Measurements from ENCODE around the gene CRLF3. TPM values are rescaled to one million over a fixed set of nuclear protein-coding genes. Genes with fewer than 3 reads are reported as not detected.
A peak's percentile ranks its signal among the peaks of the same experiment; 100 is the strongest.

The CRLF3 gene
- polyA plus RNA-seq, 3 donors: 41.0 to 92.8 (median 88.5) TPM

DNA sequence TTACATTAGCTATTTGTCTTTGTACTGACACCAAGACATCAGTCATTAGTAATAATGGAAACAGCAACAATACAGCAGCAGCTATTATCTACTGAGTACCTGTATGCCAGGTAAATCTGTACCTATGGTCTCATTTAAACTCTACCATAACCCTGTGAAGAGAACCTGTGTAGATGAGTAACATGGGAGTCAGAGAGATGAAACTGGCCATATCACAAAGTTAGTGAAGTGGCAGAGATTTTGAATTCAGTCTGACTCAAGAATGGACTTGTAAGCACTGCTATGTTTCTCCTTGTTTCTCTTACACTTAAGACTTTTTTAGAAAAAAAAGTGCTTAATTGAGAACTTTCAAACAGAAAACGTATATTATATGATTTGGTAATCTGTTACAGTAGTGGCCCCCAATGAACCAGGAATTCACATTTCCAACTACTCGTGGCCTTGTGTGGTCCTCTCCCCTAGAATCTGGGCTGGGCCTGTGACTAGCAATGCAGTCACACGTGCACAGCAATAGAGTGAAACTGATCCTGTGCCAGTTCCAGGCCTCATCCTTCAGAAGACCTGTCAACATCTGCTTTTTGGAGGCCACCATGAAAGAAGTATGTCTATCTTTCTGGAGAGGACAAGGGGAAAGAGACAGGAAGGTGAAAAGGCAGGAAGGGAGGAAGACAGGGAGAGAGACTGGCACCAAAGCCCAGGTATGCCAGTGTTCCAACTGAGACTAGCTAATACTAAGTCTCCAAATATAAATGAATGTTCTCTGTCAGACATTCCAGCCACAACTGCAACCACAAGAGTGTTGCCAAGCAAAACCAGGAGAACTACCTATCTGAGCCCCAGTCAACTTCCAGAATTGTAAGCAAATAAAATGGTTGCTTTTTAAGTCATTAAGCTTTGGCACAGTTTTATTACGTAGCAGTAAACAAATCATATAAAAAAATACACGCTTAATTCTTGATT is 12.0 kb downstream of the CRLF3 start:
- peak overlapping the region; percentile 35 to 76 for H3K27ac ChIP-seq (ENCODE audit: low read depth in 1 of 2, low read length in 2 of 2)
- H3K36me3 ChIP-seq (replicated peaks in 1 of 2; ENCODE audit: control insufficient read depth in 1 of 2, insufficient read depth in 2 of 2, low read length in 2 of 2): peaks cover 9 to 17% of the 10 kb centered on the region in 2 donors
- Mint-ChIP-seq H3K4me3 (no peak overlapping the region), H3K27ac (peak overlapping the region in 6 of 7 donors; percentile 47 to 91 (median 81)), H3K4me1 (peaks cover 73% of the 10 kb centered on the region), H3K27me3 (ENCODE audit: low read depth in 3 of 3) (no peaks in the 10 kb centered on the region), H3K9me3 (no peaks in the 10 kb centered on the region), H3K36me3 (peaks cover 7 to 40% of the 10 kb centered on the region in 2 donors)
- peak overlapping the region; percentile 8 for H3K4me2 ChIP-seq (replicated peaks; ENCODE audit: extremely low read depth, low read length, poor library complexity, severe bottlenecking)
- TF ChIP-seq, protein P1, sequence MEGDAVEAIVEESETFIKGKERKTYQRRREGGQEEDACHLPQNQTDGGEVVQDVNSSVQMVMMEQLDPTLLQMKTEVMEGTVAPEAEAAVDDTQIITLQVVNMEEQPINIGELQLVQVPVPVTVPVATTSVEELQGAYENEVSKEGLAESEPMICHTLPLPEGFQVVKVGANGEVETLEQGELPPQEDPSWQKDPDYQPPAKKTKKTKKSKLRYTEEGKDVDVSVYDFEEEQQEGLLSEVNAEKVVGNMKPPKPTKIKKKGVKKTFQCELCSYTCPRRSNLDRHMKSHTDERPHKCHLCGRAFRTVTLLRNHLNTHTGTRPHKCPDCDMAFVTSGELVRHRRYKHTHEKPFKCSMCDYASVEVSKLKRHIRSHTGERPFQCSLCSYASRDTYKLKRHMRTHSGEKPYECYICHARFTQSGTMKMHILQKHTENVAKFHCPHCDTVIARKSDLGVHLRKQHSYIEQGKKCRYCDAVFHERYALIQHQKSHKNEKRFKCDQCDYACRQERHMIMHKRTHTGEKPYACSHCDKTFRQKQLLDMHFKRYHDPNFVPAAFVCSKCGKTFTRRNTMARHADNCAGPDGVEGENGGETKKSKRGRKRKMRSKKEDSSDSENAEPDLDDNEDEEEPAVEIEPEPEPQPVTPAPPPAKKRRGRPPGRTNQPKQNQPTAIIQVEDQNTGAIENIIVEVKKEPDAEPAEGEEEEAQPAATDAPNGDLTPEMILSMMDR (IDR thresholded peaks at IDR 0.05): no peak
- H4K20me1 ChIP-seq (ENCODE audit: insufficient read depth, low read length): no peaks in the 10 kb centered on the region
- H3K79me2 ChIP-seq (ENCODE audit: insufficient read depth, low read length): peaks cover 93% of the 10 kb centered on the region
- peaks cover 91 to 99% of the 10 kb centered on the region in 2 donors for H3K4me1 ChIP-seq (ENCODE audit: control insufficient read depth in 1 of 2, insufficient read depth in 2 of 2, low read length in 2 of 2)
- H3K9me3 ChIP-seq (replicated peaks in 1 of 2; ENCODE audit: control insufficient read depth in 1 of 2, insufficient read depth in 1 of 2, low read length in 2 of 2): no peaks in the 10 kb centered on the region
- DNase-seq: no peak
- H3K9ac ChIP-seq (ENCODE audit: insufficient read depth, low read length, poor library complexity, severe bottlenecking): no peak overlapping the region
- 0% methylated on average over 2 of the region's 5 CpGs for WGBS (ENCODE audit: insufficient coverage)
- H3K4me3 ChIP-seq (replicated peaks in 1 of 3; ENCODE audit: low read depth in 2 of 3, low read length in 3 of 3): peak overlapping the region in 1 of 3 experiments; percentile 6
- H3K27me3 ChIP-seq (ENCODE audit: control insufficient read depth in 2 of 2, insufficient read depth in 2 of 2, low read length in 2 of 2): no peaks in the 10 kb centered on the region
- H2AFZ ChIP-seq (ENCODE audit: insufficient read depth, low read depth, low read length, poor library complexity, severe bottlenecking): no peak overlapping the region
- intact Hi-C loops (cut with micrococcal nuclease): no loop called here

DNA sequence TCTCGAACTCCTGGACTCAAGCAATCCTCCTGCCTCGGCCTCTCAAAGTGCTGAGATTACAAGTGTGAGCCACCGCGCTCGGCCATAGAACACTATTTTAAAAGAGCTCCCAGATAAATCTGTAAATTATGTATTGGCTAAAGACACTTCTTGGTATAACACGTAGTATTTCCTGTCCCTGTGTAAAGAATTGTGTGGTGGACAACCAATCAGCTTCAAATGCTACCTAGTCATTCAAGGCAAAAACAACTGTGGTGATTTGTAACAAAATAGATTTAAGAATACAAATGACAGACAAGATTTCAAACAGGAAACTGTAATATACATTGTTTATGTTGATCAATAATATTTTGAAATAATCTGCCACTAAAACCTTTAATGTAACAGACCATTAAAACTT is 14.6 kb downstream of the CRLF3 start:
- Histone ChIP-seq H3K36me3 (replicated peaks in 1 of 2; ENCODE audit: control insufficient read depth in 1 of 2, insufficient read depth in 2 of 2, low read length in 2 of 2) (peaks cover 4 to 10% of the 10 kb centered on the region in 2 donors), H3K9ac (ENCODE audit: insufficient read depth, low read length, poor library complexity, severe bottlenecking) (peak overlapping the region; percentile 11), H3K4me2 (replicated peaks; ENCODE audit: extremely low read depth, low read length, poor library complexity, severe bottlenecking) (peak overlapping the region; percentile 71), H3K4me1 (ENCODE audit: control insufficient read depth in 1 of 2, insufficient read depth in 2 of 2, low read length in 2 of 2) (peaks cover 87 to 96% of the 10 kb centered on the region in 2 donors), H4K20me1 (ENCODE audit: insufficient read depth, low read length) (peaks cover 25% of the 10 kb centered on the region), H3K9me3 (replicated peaks in 1 of 2; ENCODE audit: control insufficient read depth in 1 of 2, insufficient read depth in 1 of 2, low read length in 2 of 2) (no peaks in the 10 kb centered on the region), H3K27ac (ENCODE audit: low read depth in 1 of 2, low read length in 2 of 2) (peak overlapping the region; percentile 82 to 88), H3K4me3 (replicated peaks in 1 of 3; ENCODE audit: low read depth in 2 of 3, low read length in 3 of 3) (peak overlapping the region in 1 of 3 experiments; percentile 63), H3K27me3 (ENCODE audit: control insufficient read depth in 2 of 2, insufficient read depth in 2 of 2, low read length in 2 of 2) (no peaks in the 10 kb centered on the region), H2AFZ (ENCODE audit: insufficient read depth, low read depth, low read length, poor library complexity, severe bottlenecking) (no peak overlapping the region), H3K79me2 (ENCODE audit: insufficient read depth, low read length) (peaks cover 94% of the 10 kb centered on the region)
- H3K9me3 Mint-ChIP-seq: no peaks in the 10 kb centered on the region
- TF ChIP-seq, protein P1 (IDR thresholded peaks at IDR 0.05): no peak
- peaks cover 73% of the 10 kb centered on the region for H3K4me1 Mint-ChIP-seq
- H3K36me3 Mint-ChIP-seq: peaks cover 5 to 34% of the 10 kb centered on the region in 2 donors
- H3K4me3 Mint-ChIP-seq: peak overlapping the region; percentile 41 to 65
- peak overlapping the region; percentile 89 to 95 (median 92) for H3K27ac Mint-ChIP-seq
- no peaks in the 10 kb centered on the region for H3K27me3 Mint-ChIP-seq (ENCODE audit: low read depth in 3 of 3)
- intact Hi-C loops (cut with micrococcal nuclease): loop anchor here in 1 of 2 donors (2.0 kb wide), 1 partner anchor 15 kb away; the partner anchor contains the start of gene CRLF3
- DNase-seq: no peak
- WGBS (ENCODE audit: insufficient coverage): 100% methylated on average over 2 of the region's 6 CpGs

Measured in CD14-positive monocyte (primary cell).